ENCODE data around the gene LTBP2.

Gene LTBP2

DNA sequence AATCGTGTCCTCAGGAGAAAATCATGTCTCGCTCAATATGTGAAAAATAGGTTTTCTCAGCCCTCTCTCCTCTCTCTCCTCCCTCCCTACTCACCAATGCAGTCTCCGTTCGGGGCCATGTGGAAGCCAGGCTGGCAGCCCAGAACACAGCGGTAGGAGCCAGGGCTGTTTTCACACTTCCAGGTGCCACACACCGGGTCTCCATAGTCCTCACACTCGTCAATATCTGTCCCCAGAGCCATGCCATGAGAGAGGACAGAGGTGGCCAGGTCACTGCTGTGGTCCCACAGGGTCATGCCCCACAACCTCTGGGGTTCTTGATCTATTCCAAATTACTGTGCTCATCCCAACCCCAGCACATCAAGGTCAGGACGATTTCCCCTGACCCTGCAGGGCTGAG is 105.0 kb downstream of the LTBP2 start:
- DNase-seq (ENCODE audit: low read depth in 2 of 2), result no peak

- DNase-seq (ENCODE audit: low read depth in 2 of 2), result no peak
These were observed 105.6 kb downstream of the LTBP2 start for GRCh38 chr14:74506411-74506851.

- DNase-seq (ENCODE audit: low read depth in 2 of 2), result no peak
These were observed 106.2 kb downstream of the LTBP2 start for GRCh38 chr14:74505831-74506230.

GRCh38 chr14:74504874-74505720 is 106.9 kb downstream of the LTBP2 start:
- DNase-seq (ENCODE audit: low read depth in 2 of 2), result no peak

DNA sequence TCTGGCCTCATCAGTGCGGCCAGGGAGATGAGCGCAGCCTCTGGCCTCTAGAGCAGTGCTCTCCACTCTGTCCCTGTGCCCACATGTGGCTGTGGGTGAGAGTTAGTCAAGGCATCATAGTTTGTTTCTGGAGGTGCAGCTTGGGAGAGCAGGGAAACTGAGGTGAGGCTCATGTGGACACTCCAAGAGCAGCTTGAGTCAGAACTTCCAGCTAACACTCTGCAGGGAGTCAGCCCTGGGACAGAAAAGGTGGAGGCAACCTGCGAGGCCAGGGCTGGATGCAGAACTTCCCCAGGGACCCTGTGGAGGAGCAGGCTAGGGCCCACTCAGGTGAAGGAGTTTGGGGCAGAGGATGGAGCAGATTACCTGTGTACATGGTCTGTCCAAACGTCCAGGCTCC is 107.6 kb downstream of the LTBP2 start:
- DNase-seq (ENCODE audit: low read depth in 2 of 2), result no peak

GRCh38 chr14:74503938-74504335 is 108.1 kb downstream of the LTBP2 start:
- no peak for DNase-seq (ENCODE audit: low read depth in 2 of 2)

- DNase-seq (ENCODE audit: low read depth in 2 of 2), result no peak
These were observed 108.6 kb downstream of the LTBP2 start for GRCh38 chr14:74503291-74503937.

DNA sequence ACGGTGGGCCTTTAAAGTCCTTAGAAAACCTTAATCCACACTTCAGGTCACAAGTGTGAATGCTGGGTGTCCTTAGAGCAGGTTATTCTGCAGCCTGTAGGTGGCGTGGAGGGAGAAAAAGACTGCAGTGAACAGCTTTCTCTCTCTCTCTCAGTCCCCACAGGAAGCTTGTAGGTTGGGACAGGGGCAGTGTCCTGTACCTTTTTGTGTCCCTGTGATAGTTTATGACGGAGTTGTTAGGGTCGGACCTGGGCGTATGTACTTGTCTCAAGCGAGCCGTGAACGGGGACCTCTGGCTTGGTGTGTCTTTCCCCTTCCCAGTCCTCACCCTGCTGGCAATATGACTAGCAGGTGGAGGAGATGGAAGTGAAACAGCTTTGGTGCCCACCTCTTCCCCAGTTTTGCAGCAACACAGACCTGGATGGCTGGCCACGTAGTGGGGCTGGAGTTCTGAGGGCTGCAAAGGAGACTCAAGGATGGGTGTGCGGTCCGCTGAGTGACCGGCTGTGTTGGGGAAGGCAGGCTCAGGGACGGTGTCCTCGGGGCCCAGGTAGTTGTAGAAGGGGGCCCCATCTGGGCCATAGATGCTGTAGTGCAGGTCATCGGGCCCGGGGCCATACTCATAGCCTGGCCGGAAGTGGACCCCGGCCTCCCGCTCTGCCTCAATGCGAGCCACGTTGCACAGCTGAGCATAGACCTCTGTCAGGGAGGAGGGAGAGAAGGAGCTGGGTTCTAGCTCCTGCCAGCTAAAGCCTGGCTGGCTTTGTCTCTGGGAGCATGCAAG is 109.6 kb downstream of the LTBP2 start:
- DNase-seq (ENCODE audit: low read depth in 2 of 2), result no peak

DNA sequence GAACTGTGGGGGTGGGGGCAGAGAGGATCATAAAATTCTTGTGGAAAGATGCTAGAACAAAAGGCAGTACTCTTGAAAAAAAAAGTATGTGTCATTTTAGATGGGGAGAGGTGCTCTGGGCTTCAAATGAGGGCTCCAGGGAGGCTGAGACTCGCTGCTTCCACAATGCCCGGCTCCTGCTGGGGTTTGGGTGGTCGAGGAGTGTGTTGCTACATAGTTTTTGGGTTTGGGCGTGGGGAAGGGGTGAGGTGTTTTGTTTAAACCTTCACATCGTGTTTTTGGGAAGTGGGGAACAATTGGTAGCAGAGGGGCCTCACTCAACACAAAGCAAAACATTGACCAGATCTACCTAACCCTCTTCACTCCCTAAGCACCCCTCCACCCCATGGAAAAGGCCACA is 110.3 kb downstream of the LTBP2 start:
- DNase-seq (ENCODE audit: low read depth in 2 of 2), result no peak

GRCh38 chr14:74501135-74501614 is 110.9 kb downstream of the LTBP2 start:
- no peak for DNase-seq (ENCODE audit: low read depth in 2 of 2)

DNA sequence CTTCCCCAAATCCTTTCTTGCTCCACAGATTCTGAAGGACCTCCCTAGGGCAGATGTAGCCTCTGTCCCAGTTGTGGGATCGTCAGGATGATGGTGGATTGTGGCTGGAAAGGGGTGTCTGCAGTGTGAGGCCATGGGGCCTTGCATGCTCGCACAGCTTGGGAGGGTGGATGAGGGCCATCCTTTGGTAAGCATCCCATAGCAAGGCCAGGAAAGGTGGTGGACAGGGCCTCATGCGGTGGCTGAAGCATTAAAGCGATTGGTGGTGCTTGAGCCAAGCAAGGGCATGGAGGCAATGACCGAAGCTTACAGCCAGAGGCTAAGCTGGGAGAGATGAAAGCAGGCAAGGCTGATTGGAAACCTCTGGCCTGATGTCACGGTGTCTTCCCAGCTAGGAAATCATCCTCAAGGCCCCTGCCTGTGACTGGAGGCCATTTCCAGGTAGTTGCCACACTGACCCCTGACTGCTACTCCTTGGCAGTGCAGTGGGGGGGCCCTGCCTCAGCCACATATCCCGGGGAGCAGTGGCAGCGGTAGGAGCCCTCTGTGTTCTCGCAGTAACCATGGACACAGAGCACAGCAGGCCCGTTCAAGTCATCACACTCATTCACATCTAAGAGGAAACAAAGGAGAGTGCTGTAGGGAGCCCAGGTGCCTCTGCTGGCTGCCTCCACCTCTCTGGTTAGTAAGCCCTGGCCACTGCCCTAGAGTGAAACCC is 111.5 kb downstream of the LTBP2 start:
- no peak for DNase-seq (ENCODE audit: low read depth in 2 of 2)

- DNase-seq (ENCODE audit: low read depth in 2 of 2), result no peak
These were observed 116.7 kb downstream of the LTBP2 start for GRCh38 chr14:74495356-74495755.

- DNase-seq (ENCODE audit: low read depth in 2 of 2), result peak; percentile 98 to 99
These were observed 118.4 kb downstream of the LTBP2 start, which contains the start of gene ISCA2 for GRCh38 chr14:74493343-74494261. Gene ISCA2 (plus strand): TSS chr14:74493765. CDS start chr14:74493775, 10 bp downstream.

GRCh38 chr14:74492776-74493342 is 119.2 kb downstream of the LTBP2 start, which contains the start of gene NPC2:
Gene NPC2 (minus strand): TSS chr14:74493305. CDS start chr14:74493274, 31 bp downstream.
- DNase-seq (ENCODE audit: low read depth in 2 of 2), result no peak

- no peak for DNase-seq (ENCODE audit: low read depth in 2 of 2)
These were observed 119.9 kb downstream of the LTBP2 start for GRCh38 chr14:74491956-74492775.

- DNase-seq (ENCODE audit: low read depth in 2 of 2), result no peak
These were observed 121.6 kb downstream of the LTBP2 start for GRCh38 chr14:74490486-74490885.

DNA sequence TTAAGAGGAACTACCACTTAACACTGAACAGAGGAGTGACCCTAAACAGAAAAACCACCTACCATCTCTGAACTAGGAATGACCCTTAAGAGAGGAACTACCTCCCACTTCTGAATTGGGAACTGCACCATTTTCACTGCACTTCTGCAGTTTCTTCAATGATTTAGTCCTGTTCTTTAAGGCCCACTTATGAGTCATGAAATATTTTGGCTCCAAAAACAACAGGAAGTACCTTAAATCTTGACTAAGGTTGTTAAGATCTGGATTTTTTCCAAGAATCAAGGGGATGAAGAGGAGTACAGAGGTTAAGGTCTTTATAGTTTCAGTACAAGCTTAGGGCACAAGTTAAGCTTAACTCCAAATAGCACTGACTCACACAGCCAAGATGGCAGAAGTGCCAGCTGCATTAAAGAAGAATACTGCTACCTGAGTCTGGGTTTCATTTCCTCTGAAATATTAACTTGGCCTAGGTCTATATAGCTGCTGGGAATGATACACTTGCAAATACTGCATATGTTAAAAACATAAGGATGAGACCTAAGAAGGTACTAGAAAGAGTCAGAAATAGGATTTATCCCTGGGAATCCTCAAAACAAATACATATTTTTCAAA is 123.1 kb downstream of the LTBP2 start:
- no peak for DNase-seq (ENCODE audit: low read depth in 2 of 2)

GRCh38 chr14:74486164-74486563 is 125.9 kb downstream of the LTBP2 start:
- DNase-seq (ENCODE audit: low read depth in 2 of 2), result no peak

GRCh38 chr14:74483321-74483720 is 128.7 kb downstream of the LTBP2 start:
- no peak for DNase-seq (ENCODE audit: low read depth in 2 of 2)
